ENCODE results near the gene GUCY1B1.

GUCY1B1 gene

GRCh38 chr4:155774033-155774432 is 15.2 kb downstream of the GUCY1B1 start:
- H3K4me3 ChIP-seq (ENCODE audit: low read depth, low read length), result no peak overlapping the region
- ChIA-PET CTCF (no interaction called here), POLR2A (no interaction called here)
- TF ChIP-seq CTCF (IDR thresholded peaks at IDR 0.05; ENCODE audit: insufficient read depth, low read length, missing control alignments), result no peak
- no peak for DNase-seq (ENCODE audit: low read depth, low spot score)

GRCh38 chr4:155777971-155778735 is 19.3 kb downstream of the GUCY1B1 start:
- POLR2A ChIA-PET, result no interaction called here
- no peak for TF ChIP-seq CTCF (IDR thresholded peaks at IDR 0.05; ENCODE audit: insufficient read depth, low read length, missing control alignments)
- CTCF ChIA-PET, result interaction anchor here (1.1 kb wide), 1 partner anchor 9 kb away, joined by 3 read pairs; no protein-coding TSS in a partner anchor
- H3K4me3 ChIP-seq (ENCODE audit: low read depth, low read length), result no peak overlapping the region
- no peak for DNase-seq (ENCODE audit: low read depth, low spot score)

GRCh38 chr4:155780775-155781174 is 22.0 kb downstream of the GUCY1B1 start:
- ChIA-PET CTCF (no interaction called here), POLR2A (no interaction called here)
- no peak overlapping the region for H3K4me3 ChIP-seq (ENCODE audit: low read depth, low read length)
- no peak for DNase-seq (ENCODE audit: low read depth, low spot score)
- TF ChIP-seq CTCF (IDR thresholded peaks at IDR 0.05; ENCODE audit: insufficient read depth, low read length, missing control alignments), result no peak

- H3K4me3 ChIP-seq (ENCODE audit: low read depth, low read length), result no peak overlapping the region
- ChIA-PET CTCF (no interaction called here), POLR2A (no interaction called here)
- TF ChIP-seq CTCF (IDR thresholded peaks at IDR 0.05; ENCODE audit: insufficient read depth, low read length, missing control alignments), result no peak
- no peak for DNase-seq (ENCODE audit: low read depth, low spot score)
These were observed 22.5 kb downstream of the GUCY1B1 start for GRCh38 chr4:155781249-155781831.

GRCh38 chr4:155784637-155785036 is 25.8 kb downstream of the GUCY1B1 start:
- no peak for TF ChIP-seq CTCF (IDR thresholded peaks at IDR 0.05; ENCODE audit: insufficient read depth, low read length, missing control alignments)
- H3K4me3 ChIP-seq (ENCODE audit: low read depth, low read length), result no peak overlapping the region
- CTCF ChIA-PET, result no interaction called here
- DNase-seq (ENCODE audit: low read depth, low spot score), result no peak
- POLR2A ChIA-PET, result no interaction called here

GRCh38 chr4:155785828-155786227 is 27.0 kb downstream of the GUCY1B1 start:
- ChIA-PET CTCF (interaction anchor here (2.1 kb wide), 1 partner anchor 979 kb away, joined by 11 read pairs; no protein-coding TSS in a partner anchor), POLR2A (no interaction called here)
- TF ChIP-seq CTCF (IDR thresholded peaks at IDR 0.05; ENCODE audit: insufficient read depth, low read length, missing control alignments), result no peak
- DNase-seq (ENCODE audit: low read depth, low spot score), result no peak
- H3K4me3 ChIP-seq (ENCODE audit: low read depth, low read length), result no peak overlapping the region
